GM12892 (cell line): ENCODE data around the gene TBL1X.

Experiments
- POLR2A ChIP-seq: IDR thresholded peaks from 2 replicates; pipeline ENCODE4 v1.6.1; 2011; ENCODE audit warnings: low read depth, low read length, control low read depth
- POLR2AphosphoS5 ChIP-seq: IDR thresholded peaks from 2 replicates; pipeline ENCODE4 v1.6.1; 2011; ENCODE audit warnings: low read depth, low read length, control low read depth
- TAF1 ChIP-seq: IDR thresholded peaks from 2 replicates; pipeline ENCODE4 v1.6.1; 2011; ENCODE audit warnings: low read depth, mild to moderate bottlenecking, control low read depth, low read length, borderline replicate concordance

GRCh38 chrX:9676738-9677097 lies 211.9 kb downstream of the TBL1X start:
- TF ChIP-seq POLR2AphosphoS5, result no peak
- no peak for TF ChIP-seq POLR2A
- TF ChIP-seq TAF1, result no peak
